CD4-positive, alpha-beta T cell treated with Interleukin-15 for 1 hour (primary cell): ENCODE results near the gene HSPA1L.
"Not testable (repeated sequence)": the region's sequence is repeated elsewhere in the genome, so short reads cannot be mapped to it uniquely, and the experiment has no call there.

ENCODE experiments used
- DNase-seq: peaks from one replicate; pipeline ENCODE4 v3.0.0-alpha.2; 2020

The HSPA1L gene

DNA sequence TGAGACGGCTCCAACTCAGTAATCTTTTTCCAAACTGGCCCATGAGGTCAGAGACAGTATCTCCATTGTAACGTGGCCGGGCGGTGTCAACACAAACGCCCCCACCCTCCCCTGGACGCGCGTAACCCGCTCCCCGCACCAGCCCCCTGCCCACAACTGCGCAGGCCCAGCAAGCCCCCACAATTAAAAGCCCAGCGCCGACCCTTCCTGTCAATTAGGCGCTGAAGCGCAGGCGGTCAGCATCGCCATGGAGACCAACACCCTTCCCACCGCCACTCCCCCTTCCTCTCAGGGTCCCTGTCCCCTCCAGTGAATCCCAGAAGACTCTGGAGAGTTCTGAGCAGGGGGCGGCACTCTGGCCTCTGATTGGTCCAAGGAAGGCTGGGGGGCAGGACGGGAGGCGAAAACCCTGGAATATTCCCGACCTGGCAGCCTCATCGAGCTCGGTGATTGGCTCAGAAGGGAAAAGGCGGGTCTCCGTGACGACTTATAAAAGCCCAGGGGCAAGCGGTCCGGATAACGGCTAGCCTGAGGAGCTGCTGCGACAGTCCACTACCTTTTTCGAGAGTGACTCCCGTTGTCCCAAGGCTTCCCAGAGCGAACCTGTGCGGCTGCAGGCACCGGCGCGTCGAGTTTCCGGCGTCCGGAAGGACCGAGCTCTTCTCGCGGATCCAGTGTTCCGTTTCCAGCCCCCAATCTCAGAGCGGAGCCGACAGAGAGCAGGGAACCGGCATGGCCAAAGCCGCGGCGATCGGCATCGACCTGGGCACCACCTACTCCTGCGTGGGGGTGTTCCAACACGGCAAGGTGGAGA, at the start of gene HSPA1L, which contains the start of gene HSPA1A:
Gene HSPA1L (minus strand): TSS at position 259 of the 814 bp plus-strand sequence. CDS start 3,311 bp downstream, outside the sequence.
Gene HSPA1A (plus strand): TSS at position 519 of the 814 bp plus-strand sequence. CDS start 214 bp downstream, at position 733.
- DNase-seq: peak; percentile 89

DNA sequence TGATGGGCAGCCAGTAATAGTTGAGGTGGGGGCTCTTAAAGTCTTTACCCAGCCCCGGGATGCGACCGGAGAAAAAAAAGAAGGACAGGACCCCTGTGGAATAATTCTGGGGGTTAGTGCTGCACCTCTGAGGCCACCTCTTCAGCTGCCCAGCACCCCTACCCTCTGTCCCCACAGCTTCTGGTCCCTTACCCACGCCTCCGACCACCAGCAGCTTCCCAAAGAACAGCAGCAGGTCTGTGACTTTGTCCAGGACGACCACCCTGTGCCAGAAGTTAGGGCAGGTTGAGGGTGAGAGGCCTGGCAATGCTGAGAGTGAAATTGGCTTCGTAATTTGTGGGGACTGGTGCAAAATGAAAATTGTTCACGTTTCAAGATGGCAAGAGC, 49.7 kb upstream of the HSPA1L start:
- no peak for DNase-seq

GRCh38 chr6:31864123-31864562, 49.1 kb upstream of the HSPA1L start:
- DNase-seq: not testable (repeated sequence)

DNA sequence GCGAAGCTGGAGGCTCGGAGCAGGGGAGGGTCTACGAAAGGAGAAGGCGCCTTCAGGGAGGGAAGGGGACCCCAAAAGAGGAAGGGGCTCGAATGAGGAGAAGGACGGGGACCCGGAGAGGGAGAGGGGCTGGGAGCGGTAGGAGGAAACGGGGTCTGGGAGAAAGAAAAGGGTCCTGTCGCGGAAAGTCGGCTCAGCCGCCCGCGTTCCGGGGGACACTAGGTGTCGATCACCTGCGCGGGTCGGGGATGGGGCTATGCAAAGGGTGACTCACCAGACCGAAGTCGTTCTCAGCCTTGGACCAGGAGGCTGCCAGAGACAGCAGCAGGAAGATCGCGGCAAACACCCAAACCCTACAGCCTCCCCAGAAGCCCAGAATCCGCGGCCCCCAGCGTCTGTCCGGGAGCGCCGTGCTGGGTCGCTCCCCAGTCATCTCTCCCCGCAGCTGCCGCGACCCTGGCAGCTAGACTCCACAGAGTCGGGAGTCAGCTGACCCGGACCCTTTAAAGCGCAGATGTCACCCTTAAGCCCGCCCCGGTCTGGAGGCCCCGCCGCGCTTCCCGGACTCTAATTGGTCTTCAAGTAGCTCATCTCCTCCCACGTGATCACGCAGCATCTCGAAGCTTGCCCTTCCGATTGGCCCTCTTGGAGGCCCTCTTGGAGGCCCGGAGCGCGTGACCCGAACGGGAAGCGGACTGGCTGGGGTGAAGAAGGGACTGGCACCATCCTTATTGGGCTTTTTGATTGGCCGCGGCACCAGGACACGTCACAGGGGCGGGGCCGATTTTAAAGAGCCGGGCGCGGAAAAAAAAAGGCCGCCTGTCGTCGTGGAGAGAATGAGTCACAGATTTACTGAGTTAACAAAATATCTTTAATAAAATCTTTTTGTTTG, 47.5 kb upstream of the HSPA1L start, which contains the start of gene NEU1:
Gene NEU1 (minus strand): TSS at position 478 of the 892 bp plus-strand sequence. CDS start 45 bp downstream, at position 433.
- DNase-seq: peak; percentile 100

DNA sequence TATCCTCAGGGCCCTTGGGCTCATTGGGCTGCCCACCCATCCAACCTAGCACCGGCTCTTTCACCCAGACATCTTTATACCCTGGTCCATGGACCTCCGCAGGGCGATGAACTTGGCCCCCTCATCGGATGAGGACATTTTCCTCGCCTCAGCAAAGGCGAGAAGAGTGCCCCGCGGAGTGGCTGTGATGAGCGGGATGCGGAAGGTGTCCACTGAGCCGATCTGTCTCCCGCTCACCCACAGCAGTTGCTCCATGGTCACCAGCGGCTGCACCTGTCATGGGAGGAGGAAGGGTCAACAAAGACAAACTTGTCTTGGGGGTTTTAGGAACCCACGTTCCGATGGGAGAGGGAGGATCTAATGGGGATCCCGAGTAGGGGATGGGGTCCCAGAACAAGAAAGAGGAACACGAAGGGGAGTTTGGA, 46.8 kb upstream of the HSPA1L start:
- no peak for DNase-seq

GRCh38 chr6:31861150-31861549, 46.1 kb upstream of the HSPA1L start:
- DNase-seq: no peak

DNA sequence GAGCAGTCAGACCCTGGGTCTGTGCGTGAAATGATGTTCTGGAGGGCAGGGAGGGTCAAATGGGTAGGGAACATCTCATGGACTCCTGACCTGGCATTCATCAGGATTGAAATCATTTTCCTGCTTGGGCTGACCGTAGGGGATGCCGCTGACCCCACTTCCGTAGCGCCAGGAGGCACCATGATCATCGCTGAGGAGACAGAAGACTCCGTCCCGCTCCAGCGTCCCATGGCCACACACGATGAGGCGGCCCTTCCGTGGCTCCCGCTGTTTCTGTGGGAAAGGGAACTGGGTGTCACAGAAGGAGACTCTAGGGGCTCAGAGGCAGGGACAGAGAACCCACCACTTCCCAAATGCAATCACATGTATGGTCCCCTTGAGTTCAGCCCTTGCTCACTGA, 45.3 kb upstream of the HSPA1L start:
- DNase-seq: no peak

- DNase-seq: no peak
Measured at GRCh38 chr6:31859923-31860322, 44.8 kb upstream of the HSPA1L start.

DNA sequence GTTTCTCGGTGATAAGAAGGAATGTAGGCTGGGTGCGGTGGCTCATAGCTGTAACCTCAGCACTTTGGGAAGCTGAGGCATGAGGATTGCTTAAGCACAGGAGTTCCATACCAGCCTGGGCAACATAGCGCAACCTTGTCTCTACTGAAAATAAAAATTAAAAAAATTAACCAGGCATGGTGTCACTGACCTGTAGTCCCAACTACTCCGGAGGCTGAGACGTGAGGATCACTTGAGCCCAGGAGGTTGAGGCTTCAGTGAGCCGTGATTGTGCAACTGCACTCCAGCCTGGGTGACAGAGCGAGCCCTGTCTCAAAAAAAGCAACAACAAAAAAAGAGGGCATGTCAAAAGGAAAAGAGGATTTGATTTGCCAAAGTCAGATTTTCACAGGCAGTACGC, 43.6 kb upstream of the HSPA1L start:
- DNase-seq: no peak

DNA sequence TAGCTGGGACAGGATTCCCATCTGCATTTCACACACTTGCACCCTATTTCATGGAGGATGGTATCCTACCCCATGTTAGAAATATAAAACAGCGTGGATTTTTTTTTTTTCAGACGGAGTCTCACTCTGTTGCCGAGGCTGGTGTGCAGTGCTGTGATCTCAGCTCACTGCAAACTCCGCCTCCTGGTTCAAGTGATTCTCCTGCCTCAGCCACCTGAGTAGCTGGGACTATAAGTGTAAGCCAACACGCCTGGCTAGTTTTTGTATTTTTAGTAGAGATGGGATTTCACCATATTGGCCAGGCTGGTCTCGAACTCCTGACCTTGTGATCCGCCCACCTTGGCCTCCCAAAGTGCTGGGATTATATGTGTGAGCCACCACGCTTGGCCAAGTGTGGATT, 42.7 kb upstream of the HSPA1L start:
- DNase-seq: not testable (repeated sequence)

GRCh38 chr6:31851980-31852718, 37.1 kb upstream of the HSPA1L start:
- DNase-seq: not testable (repeated sequence)

DNA sequence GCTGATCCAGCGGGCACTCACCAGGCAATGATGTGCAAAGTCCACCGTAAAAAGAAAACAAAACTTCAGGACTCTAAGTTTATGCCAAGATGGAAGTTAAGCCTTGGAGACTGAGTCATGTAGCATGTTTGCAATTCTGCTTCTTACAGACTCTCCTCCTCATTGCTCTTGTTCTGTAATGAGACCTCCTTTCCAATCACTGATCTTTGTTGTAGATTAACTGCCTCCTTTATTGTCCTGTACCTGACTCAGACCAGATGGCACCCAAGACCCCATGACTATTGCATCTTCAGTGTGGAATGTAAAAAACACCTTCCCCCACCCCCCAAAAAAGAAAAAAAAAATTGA, 36.4 kb upstream of the HSPA1L start:
- DNase-seq: no peak

- no peak for DNase-seq
Measured at GRCh38 chr6:31850765-31851484, 35.8 kb upstream of the HSPA1L start.

GRCh38 chr6:31847276-31847978, 32.3 kb upstream of the HSPA1L start:
- DNase-seq: no peak

DNA sequence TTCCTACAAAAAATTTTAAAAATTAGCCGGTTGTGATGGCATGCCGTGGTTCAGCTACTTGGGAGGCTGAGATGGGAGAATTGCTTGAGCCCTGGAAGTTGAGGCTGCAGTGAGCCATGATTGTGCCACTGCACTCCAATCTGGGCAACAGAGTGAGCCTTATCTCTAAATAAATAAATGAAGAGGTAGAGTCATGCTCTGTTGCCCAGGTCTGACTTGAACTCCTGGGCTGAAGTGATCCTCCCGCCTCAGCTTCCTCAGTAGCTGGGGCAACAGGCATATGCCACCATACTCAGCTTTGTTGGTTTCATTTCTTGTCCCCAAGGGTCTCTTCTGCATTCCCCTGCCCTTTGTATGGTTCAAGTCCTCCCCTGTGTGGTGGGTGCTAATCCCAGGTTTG, 29.4 kb upstream of the HSPA1L start:
- DNase-seq: no peak

GRCh38 chr6:31842053-31842452, 27.0 kb upstream of the HSPA1L start:
- no peak for DNase-seq

GRCh38 chr6:31839779-31840126, 24.7 kb upstream of the HSPA1L start:
- DNase-seq: not testable (repeated sequence)

- DNase-seq: no peak
Measured at GRCh38 chr6:31838968-31839367, 23.9 kb upstream of the HSPA1L start.

- not testable (repeated sequence) for DNase-seq
Measured at GRCh38 chr6:31838114-31838553, 23.1 kb upstream of the HSPA1L start.

DNA sequence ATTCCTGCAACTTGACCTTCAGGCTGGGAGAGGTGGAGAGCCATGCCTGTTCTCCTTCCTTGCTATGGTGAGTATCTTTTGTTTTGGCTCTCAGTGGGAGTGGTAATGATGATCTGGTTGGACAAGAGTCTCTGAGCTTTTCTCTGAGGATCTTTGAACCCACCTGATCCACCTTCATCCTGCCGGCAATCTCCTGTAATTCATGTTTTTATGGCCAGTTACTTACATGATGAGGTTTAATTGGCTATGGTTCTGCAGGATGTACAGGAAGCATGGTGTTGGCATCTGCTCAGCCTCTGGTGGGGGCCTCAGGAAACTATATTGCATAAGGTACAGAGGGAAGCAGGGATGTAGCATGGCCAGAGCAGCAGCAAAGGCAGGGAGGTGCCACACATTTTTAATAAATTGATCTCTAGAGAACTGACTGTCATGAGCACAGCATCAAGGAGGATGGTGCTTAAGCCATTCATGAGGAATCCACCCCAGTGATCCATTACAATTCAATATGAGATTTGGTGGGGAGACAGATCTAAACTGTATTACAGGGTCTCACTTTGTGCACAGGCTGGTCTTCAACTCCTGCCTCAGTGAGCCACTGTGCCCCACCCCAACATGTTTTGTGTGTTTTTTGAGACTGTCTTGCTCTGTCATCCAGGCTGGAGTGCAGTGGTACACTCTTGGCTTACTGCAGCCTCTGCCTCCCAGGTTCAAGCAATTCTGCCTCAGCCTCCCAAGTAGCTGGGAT, 22.5 kb upstream of the HSPA1L start:
- DNase-seq: no peak
